PC-3 (cell line): ENCODE measurements around the gene CCAR1. TPM values are rescaled to one million over a fixed set of nuclear protein-coding genes. Genes with fewer than 3 reads are reported as not detected.

Source experiments
- ATAC-seq: fragments of 200-7000 bp; cut with Tn5 transposase; 2 replicates; pipeline ENCODE4 v1.9.1; 2020; ENCODE audit warnings: mild to moderate bottlenecking, moderate library complexity
- BruUV-seq: library from RNA; stranded (reverse); fragments of 400-500 nt; replicated peaks from 2 replicates; lab custom pipeline; 2021; lab: Mats Ljungman, UMichigan
- CTCF ChIA-PET: fragments of 300-600 bp; sonication (Branson Sonifier 250); formaldehyde crosslinking; loops from one replicate; lab custom pipeline; 2022; ENCODE audit warnings: antibody characterized with exemption; lab: Charles Lee
- POLR2A ChIA-PET: fragments of 300-600 bp; sonication (Branson Sonifier 250); formaldehyde crosslinking; loops from one replicate; lab custom pipeline; 2022; ENCODE audit warnings: antibody characterized with exemption; ENCODE audit not compliant: unreplicated experiment; lab: Charles Lee
- DNase-seq: peaks from one replicate; pipeline ENCODE4 v3.0.0-alpha.2; 2015
- H2AFZ ChIP-seq: fragments of 300-600 bp; sonication (generic); 2 replicates; pipeline ENCODE4 v1.6.0; 2016; ENCODE audit warnings: antibody characterized with exemption, low read length
- H3F3A ChIP-seq: fragments of 300-600 bp; sonication (generic); one replicate; pipeline ENCODE4 v1.6.0; 2017; ENCODE audit warnings: antibody characterized with exemption, low read length, control low read depth, mild to moderate bottlenecking; ENCODE audit not compliant: unreplicated experiment
- H3K27ac ChIP-seq: fragments of 300-600 bp; sonication (generic); 2 replicates; pipeline ENCODE4 v1.5.1; 2016; ENCODE audit warnings: mild to moderate bottlenecking, low read length
- H3K27me3 ChIP-seq: fragments of 300-600 bp; sonication (generic); 2 replicates; pipeline ENCODE4 v1.6.1; 2016; ENCODE audit warnings: low read length, mixed read lengths
- H3K36me3 ChIP-seq: fragments of 300-600 bp; sonication (generic); 2 replicates; pipeline ENCODE4 v1.6.1; 2016; ENCODE audit warnings: low read depth, mixed run types, low read length, mixed read lengths
- H3K4me1 ChIP-seq: fragments of 300-600 bp; sonication (generic); 2 replicates; pipeline ENCODE4 v1.5.1; 2016; ENCODE audit warnings: low read length; ENCODE audit not compliant: insufficient read depth
- H3K4me2 ChIP-seq: fragments of 300-600 bp; sonication (generic); 2 replicates; pipeline ENCODE4 v1.6.0; 2016; ENCODE audit warnings: low read length
- H3K4me3 ChIP-seq: fragments of 300-600 bp; sonication (generic); 2 replicates; pipeline ENCODE4 v1.5.1; 2016; ENCODE audit warnings: mild to moderate bottlenecking, low read length, mixed read lengths
- H3K79me2 ChIP-seq: fragments of 300-600 bp; sonication (generic); 2 replicates; pipeline ENCODE4 v1.6.1; 2017; ENCODE audit warnings: low read length, mixed read lengths
- H3K9ac ChIP-seq: fragments of 300-600 bp; sonication (generic); 2 replicates; pipeline ENCODE4 v1.6.0; 2016; ENCODE audit warnings: mild to moderate bottlenecking, low read length
- H3K9me2 ChIP-seq: fragments of 300-600 bp; sonication (generic); replicated peaks from 2 replicates; pipeline ENCODE4 v1.6.1; 2016; ENCODE audit warnings: mixed run types, low read length, mixed read lengths
- H3K9me3 ChIP-seq: fragments of 300-600 bp; sonication (generic); 2 replicates; pipeline ENCODE4 v1.6.1; 2016; ENCODE audit warnings: low read length, mixed read lengths
- H4K20me1 ChIP-seq: fragments of 300-600 bp; sonication (generic); 2 replicates; pipeline ENCODE4 v1.6.1; 2016; ENCODE audit warnings: low read length, mixed read lengths
- CTCF ChIP-seq: fragments of 300-600 bp; sonication (generic); conservative IDR thresholded peaks from 2 replicates; pipeline ENCODE4 v1.5.1; 2017; ENCODE audit warnings: antibody characterized with exemption, low read depth, mild to moderate bottlenecking, low read length
- EZH2 ChIP-seq: fragments of 300-600 bp; sonication (generic); IDR thresholded peaks from one replicate; pipeline ENCODE4 v1.6.1; 2017; ENCODE audit warnings: antibody characterized with exemption, mild to moderate bottlenecking, low read length; ENCODE audit not compliant: unreplicated experiment
- EZH2phosphoT487 ChIP-seq: fragments of 300-600 bp; sonication (generic); IDR thresholded peaks from 2 replicates; pipeline ENCODE4 v1.6.1; 2018; ENCODE audit warnings: mild to moderate bottlenecking, antibody characterized with exemption, low read length, borderline replicate concordance
- intact Hi-C: fragments of 100-400 bp; cut with micrococcal nuclease; formaldehyde crosslinking; loops from 2 replicates; pipeline ENCODE4 v1.9.0; 2023
- total RNA-seq: library from RNA; depleted of rRNA; stranded (reverse); fragments of >200 nt; gene quantifications from 2 replicates; pipeline ENCODE4 v1.2.3, GENCODE V29; 2014

Gene CCAR1
- total RNA-seq, 1 experiment from 2014 or later: 92.1 TPM

GRCh38 chr10:68828833-68829232 lies 107.8 kb downstream of the CCAR1 start:
- Histone ChIP-seq H3F3A (no peaks in the 10 kb centered on the region), H3K4me2 (peak overlapping the region; percentile 77; the same call in 1 of the 2 replicates), H3K36me3 (no peaks in the 10 kb centered on the region), H3K79me2 (no peaks in the 10 kb centered on the region), H3K9me2 (no peaks in the 10 kb centered on the region), H3K27me3 (no peaks in the 10 kb centered on the region), H3K4me1 (peaks cover 5% of the 10 kb centered on the region; the same call in 1 of the 2 replicates), H3K9me3 (no peaks in the 10 kb centered on the region), H3K4me3 (no peak overlapping the region), H2AFZ (no peak overlapping the region), H3K27ac (no peak overlapping the region), H4K20me1 (no peaks in the 10 kb centered on the region), H3K9ac (no peak overlapping the region)
- ChIA-PET CTCF (no interaction called here), POLR2A (no interaction called here)
- TSS peak; percentile 54 for BruUV-seq
- ATAC-seq (no peak), DNase-seq (no peak)
- intact Hi-C loops: no loop called here
- TF ChIP-seq CTCF: no peak
- no peak for TF ChIP-seq EZH2
- TF ChIP-seq EZH2phosphoT487: no peak

GRCh38 chr10:68829521-68829920 lies 108.5 kb downstream of the CCAR1 start:
- DNase-seq: no peak
- no peak for ATAC-seq
- BruUV-seq: no TSS peak
- CTCF ChIA-PET: no interaction called here
- Histone ChIP-seq H3K27me3 (no peaks in the 10 kb centered on the region), H3K4me2 (no peak overlapping the region), H3K4me3 (no peak overlapping the region), H3K9me3 (no peaks in the 10 kb centered on the region), H4K20me1 (no peaks in the 10 kb centered on the region), H3K79me2 (no peaks in the 10 kb centered on the region), H3K9me2 (no peaks in the 10 kb centered on the region), H3K36me3 (no peaks in the 10 kb centered on the region), H2AFZ (no peak overlapping the region), H3K27ac (no peak overlapping the region), H3K4me1 (peaks cover 5% of the 10 kb centered on the region; the same call in 1 of the 2 replicates), H3K9ac (no peak overlapping the region), H3F3A (no peaks in the 10 kb centered on the region)
- intact Hi-C loops: no loop called here
- POLR2A ChIA-PET: no interaction called here
- no peak for TF ChIP-seq CTCF
- TF ChIP-seq EZH2phosphoT487: no peak
- TF ChIP-seq EZH2: no peak

- ChIA-PET POLR2A (no interaction called here), CTCF (no interaction called here)
- H3K9me3 ChIP-seq: no peaks in the 10 kb centered on the region
- no peaks in the 10 kb centered on the region for H4K20me1 ChIP-seq
- no peak overlapping the region for H3K4me3 ChIP-seq
- TF ChIP-seq EZH2phosphoT487 (no peak), EZH2 (no peak), CTCF (no peak)
- H3F3A ChIP-seq: no peaks in the 10 kb centered on the region
- no peak overlapping the region for H3K27ac ChIP-seq
- H3K4me2 ChIP-seq: no peak overlapping the region
- DNase-seq: no peak
- no TSS peak for BruUV-seq
- H3K9ac ChIP-seq: no peak overlapping the region
- no peaks in the 10 kb centered on the region for H3K79me2 ChIP-seq
- H3K27me3 ChIP-seq: no peaks in the 10 kb centered on the region
- no peak overlapping the region for H2AFZ ChIP-seq
- no peaks in the 10 kb centered on the region for H3K9me2 ChIP-seq
- peaks cover 5% of the 10 kb centered on the region; the same call in 1 of the 2 replicates for H3K4me1 ChIP-seq
- H3K36me3 ChIP-seq: no peaks in the 10 kb centered on the region
- no peak for ATAC-seq
- intact Hi-C loops: no loop called here
These were observed 108.9 kb downstream of the CCAR1 start for GRCh38 chr10:68829952-68830351.
